SJSA1 (cell line): ENCODE data around the gene PPP1R1B. TPM values are rescaled to one million over a fixed set of nuclear protein-coding genes. Genes with fewer than 3 reads are reported as not detected.

ENCODE experiments used
- DNase-seq, 2 experiments: peaks; one replicate each; pipeline ENCODE4 v3.0.0-alpha.2; 2015 to 2020; ENCODE audit warnings: low spot score in 2 of 2, low read depth in 1 of 2
- H3K27ac ChIP-seq: fragments of 250-450 bp; sonication (Bioruptor Pico); 2 replicates; pipeline ENCODE4 v1.5.1; 2020; ENCODE audit warnings: mild to moderate bottlenecking, moderate library complexity
- H3K27me3 ChIP-seq: fragments of 250-450 bp; sonication (Bioruptor Pico); replicated peaks from 2 replicates; pipeline ENCODE4 v1.5.1; 2020; ENCODE audit warnings: mild to moderate bottlenecking, moderate library complexity
- H3K36me3 ChIP-seq: fragments of 250-450 bp; sonication (Bioruptor Pico); 2 replicates; pipeline ENCODE4 v1.5.1; 2020; ENCODE audit warnings: mild to moderate bottlenecking
- H3K4me1 ChIP-seq: fragments of 250-450 bp; sonication (Bioruptor Pico); replicated peaks from 2 replicates; pipeline ENCODE4 v1.6.1; 2021; ENCODE audit warnings: mild to moderate bottlenecking
- H3K4me3 ChIP-seq: fragments of 250-450 bp; sonication (Bioruptor Pico); 2 replicates; pipeline ENCODE4 v1.5.1; 2020; ENCODE audit warnings: mild to moderate bottlenecking
- H3K9me3 ChIP-seq: fragments of 250-450 bp; sonication (Bioruptor Pico); replicated peaks from 2 replicates; pipeline ENCODE4 v1.5.1; 2020; ENCODE audit warnings: mild to moderate bottlenecking
- total RNA-seq: library from RNA; depleted of rRNA; stranded (reverse); fragments of >200 nt; shearing (Covaris generic); gene quantifications from 2 replicates; pipeline ENCODE4 v1.2.3, GENCODE V29; 2014

Gene PPP1R1B
- total RNA-seq, 1 experiment from 2014 or later, result not detected

DNA sequence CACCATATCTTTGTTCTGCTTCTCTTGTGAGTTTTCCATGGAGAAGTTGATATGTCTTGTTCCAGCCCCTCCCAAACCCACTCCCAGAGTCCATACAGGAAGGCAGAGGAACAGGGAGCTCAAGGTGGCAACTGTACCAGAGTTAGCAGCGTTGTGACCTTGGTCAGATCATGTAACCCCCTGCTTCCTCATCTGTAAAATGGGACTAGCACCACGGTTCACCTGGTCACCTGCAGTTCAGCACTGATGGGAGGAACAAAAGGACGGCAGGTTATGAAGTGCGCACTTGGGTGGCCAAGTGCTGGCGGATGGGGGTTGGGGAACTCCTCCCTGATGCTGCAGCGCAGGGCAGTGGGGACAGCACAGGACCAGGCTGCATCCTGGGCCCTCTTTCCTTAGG lies 11.3 kb upstream of the PPP1R1B start:
- Histone ChIP-seq H3K27me3 (peaks cover 48% of the 10 kb centered on the region), H3K36me3 (no peaks in the 10 kb centered on the region), H3K4me3 (no peak overlapping the region), H3K4me1 (peaks cover 10% of the 10 kb centered on the region), H3K9me3 (no peaks in the 10 kb centered on the region), H3K27ac (no peak overlapping the region)
- no peak for DNase-seq

DNA sequence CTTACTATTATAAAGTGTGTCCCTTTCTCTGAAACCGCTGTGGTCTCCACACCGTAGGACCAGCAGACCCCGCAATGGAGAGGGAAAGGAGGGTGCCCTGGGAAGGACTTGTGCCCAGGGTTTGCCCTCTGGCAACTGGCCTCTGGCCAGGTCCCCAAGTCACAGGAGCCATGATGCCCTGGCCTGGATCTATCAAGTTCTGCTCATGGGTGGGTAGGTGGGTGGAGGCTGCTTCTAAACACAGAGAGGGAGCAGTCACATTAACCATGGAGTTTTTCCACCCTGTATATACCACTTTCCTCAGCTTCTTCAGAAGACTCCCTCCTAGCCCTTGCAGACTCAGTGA lies 9.7 kb upstream of the PPP1R1B start:
- H3K36me3 ChIP-seq, result no peaks in the 10 kb centered on the region
- no peaks in the 10 kb centered on the region for H3K9me3 ChIP-seq
- H3K27ac ChIP-seq, result no peak overlapping the region
- H3K4me1 ChIP-seq, result peaks cover 11% of the 10 kb centered on the region
- no peak for DNase-seq
- H3K27me3 ChIP-seq, result peaks cover 38% of the 10 kb centered on the region
- no peak overlapping the region; the same call in 1 of the 2 replicates for H3K4me3 ChIP-seq

DNA sequence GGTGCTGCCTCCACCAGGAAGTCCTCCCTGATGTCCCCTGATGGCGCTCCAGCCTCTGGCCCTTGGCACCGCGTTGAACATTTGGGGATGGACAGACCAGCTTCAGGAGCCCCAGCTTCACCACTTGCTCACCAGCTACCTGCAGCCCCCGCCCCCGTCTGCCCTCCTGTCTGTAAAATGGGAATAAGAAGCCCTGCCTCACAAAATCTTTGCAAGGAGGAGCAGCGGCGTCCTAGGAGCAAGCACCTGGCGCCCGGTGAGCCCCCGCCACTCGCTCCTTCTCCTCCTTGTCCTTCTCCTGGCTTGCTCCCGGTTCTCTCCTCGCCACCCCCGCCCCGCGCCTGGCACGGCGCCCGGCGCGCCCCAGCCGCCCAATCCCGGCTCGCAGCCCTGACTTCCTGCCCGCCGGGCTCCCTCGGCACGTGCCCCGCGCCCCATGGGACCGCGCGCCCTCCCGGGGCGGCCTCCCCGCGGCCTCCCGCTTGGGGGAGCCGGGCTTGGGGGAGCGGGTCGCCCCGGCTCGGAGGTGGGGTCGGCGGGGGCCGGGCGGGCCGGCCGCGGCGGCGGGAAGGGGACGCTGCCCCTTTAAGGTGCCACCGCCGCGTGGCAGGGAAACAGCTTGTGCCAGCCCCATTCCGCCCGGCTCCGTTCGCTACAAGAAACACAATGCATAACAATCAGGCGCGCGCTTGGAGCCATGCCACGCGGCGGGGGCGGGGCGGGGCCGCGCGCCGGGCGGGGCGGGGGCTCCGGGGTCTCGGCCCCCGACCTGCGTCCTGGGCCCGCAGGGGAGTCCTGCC lies 9.1 kb upstream of the PPP1R1B start:
- Histone ChIP-seq H3K36me3 (no peaks in the 10 kb centered on the region), H3K9me3 (no peaks in the 10 kb centered on the region), H3K27ac (no peak overlapping the region), H3K27me3 (peaks cover 35% of the 10 kb centered on the region), H3K4me1 (peaks cover 14% of the 10 kb centered on the region), H3K4me3 (peak overlapping the region; percentile 44)
- peak in 1 of 2 experiments; percentile 59 for DNase-seq

DNA sequence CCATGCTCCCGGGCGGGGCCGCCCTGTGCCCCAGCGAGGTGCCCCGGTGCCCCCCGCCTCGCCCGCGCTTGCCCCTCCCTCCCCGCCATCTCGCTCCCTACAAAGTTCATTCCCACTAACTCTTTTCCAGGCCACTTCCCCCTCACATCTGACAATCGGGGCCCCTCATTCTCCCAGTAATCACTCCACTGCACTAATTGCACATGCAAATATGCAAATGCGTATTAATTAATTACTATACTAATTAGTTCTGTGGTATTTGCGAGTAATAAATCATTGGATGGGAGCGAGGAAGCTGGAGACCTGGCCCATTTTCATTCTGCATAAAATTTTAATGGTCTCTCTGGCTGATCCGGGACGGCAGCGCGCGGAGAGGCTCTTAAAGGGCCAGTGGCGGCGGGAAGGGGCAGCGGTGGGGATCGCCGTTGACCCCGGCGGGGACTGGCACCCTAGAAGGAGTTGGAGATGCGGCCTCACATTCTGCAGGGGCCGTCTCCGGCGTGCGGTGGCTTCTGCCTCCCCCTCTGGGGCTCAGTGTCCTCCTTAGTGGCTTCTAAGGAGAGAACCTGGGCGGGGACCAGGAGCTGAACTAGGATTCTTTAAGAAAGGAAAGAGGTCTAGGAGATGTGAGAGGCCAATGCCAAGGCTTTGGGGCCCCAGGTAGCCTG lies 8.4 kb upstream of the PPP1R1B start:
- no peaks in the 10 kb centered on the region for H3K36me3 ChIP-seq
- no peaks in the 10 kb centered on the region for H3K9me3 ChIP-seq

DNA sequence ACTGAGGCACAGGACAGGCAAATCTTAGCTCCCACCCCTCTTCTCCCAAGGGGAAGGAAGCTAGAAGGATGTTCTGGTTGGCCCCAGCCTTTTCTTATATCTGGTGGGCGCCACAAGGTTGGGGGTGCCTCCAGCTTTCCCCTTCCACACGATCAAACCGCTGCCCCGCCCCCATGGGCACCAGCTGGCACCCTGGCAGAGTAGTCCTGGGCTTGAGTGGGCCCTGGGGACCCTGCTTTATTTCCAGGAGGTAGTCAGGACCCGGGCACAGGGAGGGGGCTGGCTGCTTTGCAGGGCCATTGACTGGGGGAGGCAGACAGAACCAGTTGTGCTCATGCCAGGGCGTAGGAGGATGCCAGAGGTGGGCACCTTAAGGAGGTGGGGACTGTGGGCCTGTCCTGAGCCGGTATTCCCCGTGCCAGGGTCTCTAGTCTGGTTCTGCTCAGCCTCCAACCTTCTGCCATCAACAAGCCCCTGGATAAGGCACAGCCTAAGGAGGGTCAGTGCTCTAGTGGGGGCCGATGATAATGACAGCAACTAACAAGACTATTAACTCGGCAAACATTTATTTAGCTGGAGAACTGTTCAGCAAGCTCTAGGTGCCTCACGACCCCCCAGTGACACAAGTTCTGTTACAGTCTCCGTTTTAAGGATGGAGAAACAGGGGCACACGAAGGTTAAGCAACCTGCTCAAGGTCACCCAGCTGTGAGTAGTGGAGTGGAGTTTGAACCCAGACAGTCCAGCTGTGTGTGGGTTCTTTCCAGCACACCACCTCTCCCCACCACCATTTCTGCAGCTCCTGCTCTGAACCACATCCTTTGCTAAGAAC lies 7.6 kb upstream of the PPP1R1B start:
- H3K27me3 ChIP-seq, result peaks cover 32% of the 10 kb centered on the region
- no peaks in the 10 kb centered on the region for H3K36me3 ChIP-seq
- H3K4me3 ChIP-seq, result no peak overlapping the region
- no peak for DNase-seq
- no peak overlapping the region for H3K27ac ChIP-seq
- H3K4me1 ChIP-seq, result peaks cover 19% of the 10 kb centered on the region
- no peaks in the 10 kb centered on the region for H3K9me3 ChIP-seq

More for the DNA sequence above, 8.4 kb upstream of the PPP1R1B start:
- Histone ChIP-seq H3K27me3 (peaks cover 30% of the 10 kb centered on the region), H3K27ac (no peak overlapping the region), H3K4me1 (peaks cover 19% of the 10 kb centered on the region), H3K4me3 (peak overlapping the region; percentile 44)
- DNase-seq, result peak in 1 of 2 experiments; percentile 25

DNA sequence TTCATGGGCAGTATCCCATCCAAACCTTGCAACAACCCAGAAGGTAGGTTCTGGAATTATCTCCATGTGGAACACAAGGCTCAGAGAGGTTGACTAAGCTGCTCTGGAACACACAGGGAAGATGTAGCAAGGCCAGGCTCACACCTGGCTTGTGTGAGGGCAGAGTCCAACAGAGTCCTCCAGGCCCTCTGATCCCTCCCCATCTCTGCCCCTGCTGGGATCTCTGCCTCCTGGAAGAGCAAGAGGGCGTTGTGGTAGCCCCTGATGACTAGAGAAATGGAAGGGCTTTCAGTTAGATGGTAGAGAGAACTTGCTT lies 7.0 kb upstream of the PPP1R1B start:
- DNase-seq, result no peak
- Histone ChIP-seq H3K36me3 (no peaks in the 10 kb centered on the region), H3K9me3 (no peaks in the 10 kb centered on the region), H3K4me3 (no peak overlapping the region), H3K4me1 (peaks cover 19% of the 10 kb centered on the region), H3K27me3 (peaks cover 32% of the 10 kb centered on the region), H3K27ac (no peak overlapping the region)

DNA sequence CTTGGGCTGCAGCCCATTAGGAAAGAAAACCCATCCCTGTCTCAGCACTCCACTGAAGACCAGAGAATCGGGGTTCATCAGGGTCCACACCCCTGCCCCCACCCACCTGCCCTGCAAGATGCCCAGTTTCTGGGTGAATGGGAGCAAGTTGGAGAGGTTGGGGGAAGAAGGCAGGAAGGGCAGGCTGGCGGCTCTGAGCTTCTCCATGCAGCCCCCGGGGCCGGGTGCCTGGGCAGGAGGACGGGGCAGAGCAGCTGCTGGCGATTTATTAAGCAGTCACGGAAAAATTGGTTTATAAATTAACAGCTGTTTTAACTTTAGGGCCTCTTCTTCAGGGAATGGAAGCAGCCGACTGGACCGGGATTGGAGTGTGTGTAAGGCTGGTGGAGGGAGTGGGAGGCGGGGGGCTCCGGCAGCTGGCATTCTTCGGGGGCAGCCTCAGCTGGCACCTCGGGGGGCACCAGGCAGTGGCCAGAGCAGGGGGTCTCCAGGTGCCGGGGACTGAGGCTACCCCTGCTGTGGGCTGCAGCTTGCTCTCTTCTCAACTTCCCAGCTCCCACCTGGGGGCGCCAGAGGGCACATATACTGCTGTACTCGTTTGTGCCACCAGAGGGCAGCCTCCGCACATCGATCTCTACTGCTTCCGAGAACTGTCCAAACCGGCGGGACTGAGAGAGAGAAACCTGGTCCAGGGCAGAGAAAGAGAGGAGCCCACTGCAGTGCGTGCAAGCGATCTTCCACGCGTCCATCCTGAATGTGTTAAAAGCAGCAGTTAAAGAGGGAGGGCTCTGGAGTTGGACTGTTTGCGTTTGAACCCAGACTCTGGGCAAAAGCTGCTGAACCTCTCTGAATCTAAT lies 5.0 kb upstream of the PPP1R1B start:
- Histone ChIP-seq H3K9me3 (no peaks in the 10 kb centered on the region), H3K4me1 (peaks cover 19% of the 10 kb centered on the region), H3K36me3 (no peaks in the 10 kb centered on the region), H3K27ac (no peak overlapping the region), H3K4me3 (no peak overlapping the region), H3K27me3 (peaks cover 35% of the 10 kb centered on the region)
- DNase-seq, result peak; percentile 78 to 86

DNA sequence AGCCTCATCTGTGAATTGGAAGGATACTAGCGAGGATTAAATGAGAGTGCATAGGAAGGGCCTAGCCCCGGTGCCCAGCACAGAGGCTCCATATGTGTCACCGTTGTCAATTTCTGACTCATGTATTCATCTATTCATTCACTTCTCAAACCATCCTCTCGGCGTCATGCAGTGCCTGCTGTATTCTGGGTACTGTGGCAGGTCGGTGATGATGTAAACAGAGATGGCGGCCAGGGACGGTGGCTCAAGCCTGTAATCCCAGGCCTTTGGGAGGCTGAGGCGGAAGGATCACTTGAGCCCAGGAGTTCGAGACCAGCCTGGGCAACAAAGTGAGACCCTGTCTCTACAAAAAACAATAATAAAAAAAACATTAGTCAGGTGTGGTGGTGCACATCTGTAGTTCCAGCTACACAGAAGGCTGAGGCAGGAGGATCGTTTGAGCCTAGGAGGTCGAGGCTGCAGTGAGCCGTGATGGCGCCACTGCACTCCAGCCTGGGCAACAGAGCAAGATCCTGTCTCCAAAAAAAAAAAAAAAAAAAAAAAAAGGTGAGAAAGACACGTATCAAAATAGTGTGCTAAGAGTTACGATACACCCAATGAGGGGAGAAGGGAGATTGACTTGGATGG lies 4.3 kb upstream of the PPP1R1B start:
- no peak for DNase-seq
- Histone ChIP-seq H3K27ac (no peak overlapping the region), H3K9me3 (no peaks in the 10 kb centered on the region), H3K4me1 (peaks cover 15% of the 10 kb centered on the region), H3K27me3 (peaks cover 35% of the 10 kb centered on the region), H3K36me3 (no peaks in the 10 kb centered on the region), H3K4me3 (no peak overlapping the region)

DNA sequence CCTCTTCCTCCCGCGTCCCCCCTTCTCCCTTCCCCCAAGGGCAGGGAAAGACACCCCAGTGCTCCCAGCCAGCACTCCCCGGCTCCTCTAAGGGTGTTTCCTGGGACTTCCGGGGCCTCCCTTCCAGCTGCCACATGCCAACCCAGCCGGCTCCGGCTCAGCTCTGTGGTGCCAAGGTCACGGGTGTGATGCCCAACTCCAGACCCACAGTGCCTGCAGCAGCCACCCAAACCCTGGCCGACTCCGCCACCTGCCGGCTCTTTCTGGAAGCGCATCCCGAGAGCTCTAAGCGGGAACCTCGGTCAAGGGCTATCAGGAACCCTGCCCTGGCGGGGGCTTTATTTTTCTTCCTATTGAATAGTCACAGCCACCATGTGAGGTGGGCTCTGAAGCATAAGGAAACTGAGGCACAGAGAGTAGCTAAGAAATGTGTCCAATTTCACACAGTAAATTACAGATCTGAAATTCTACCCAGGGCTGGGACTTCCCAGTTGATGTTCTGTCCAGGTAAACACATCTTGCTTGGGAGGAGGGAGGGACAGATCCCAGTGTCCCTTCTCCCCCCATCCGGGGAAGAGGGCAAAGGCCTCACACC lies 3.3 kb upstream of the PPP1R1B start:
- H3K4me3 ChIP-seq, result no peak overlapping the region
- H3K27me3 ChIP-seq, result peaks cover 37% of the 10 kb centered on the region
- peak; percentile 50 to 78 for DNase-seq

DNA sequence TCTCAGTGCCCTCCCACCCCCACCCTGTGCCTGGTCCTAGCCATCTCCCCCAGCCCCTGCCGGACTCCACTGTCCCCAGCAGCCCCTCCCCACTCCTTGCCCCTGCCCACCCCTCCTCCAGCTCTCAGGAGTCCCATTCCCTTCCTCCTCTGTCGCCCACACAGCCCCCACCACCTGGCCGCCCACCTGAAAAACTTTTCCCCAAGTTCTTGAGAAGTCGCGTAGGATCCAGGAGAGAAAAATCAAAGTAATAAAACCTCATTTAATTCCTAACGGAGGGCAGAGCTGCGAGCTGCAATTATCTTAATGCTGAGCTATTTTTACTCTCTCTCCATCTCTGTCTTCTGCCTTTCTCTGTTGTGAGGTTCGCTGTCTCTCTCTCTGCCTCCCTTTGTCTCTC lies 2.4 kb upstream of the PPP1R1B start:
- no peak overlapping the region for H3K4me3 ChIP-seq
- H3K27me3 ChIP-seq, result peaks cover 34% of the 10 kb centered on the region
- no peaks in the 10 kb centered on the region for H3K9me3 ChIP-seq
- no peak overlapping the region for H3K27ac ChIP-seq
- peaks cover 8% of the 10 kb centered on the region for H3K4me1 ChIP-seq
- no peak for DNase-seq
- no peaks in the 10 kb centered on the region for H3K36me3 ChIP-seq

More for the DNA sequence above, 3.3 kb upstream of the PPP1R1B start:
- H3K27ac ChIP-seq, result no peak overlapping the region
- H3K36me3 ChIP-seq, result no peaks in the 10 kb centered on the region
- no peaks in the 10 kb centered on the region for H3K9me3 ChIP-seq
- H3K4me1 ChIP-seq, result peaks cover 11% of the 10 kb centered on the region

DNA sequence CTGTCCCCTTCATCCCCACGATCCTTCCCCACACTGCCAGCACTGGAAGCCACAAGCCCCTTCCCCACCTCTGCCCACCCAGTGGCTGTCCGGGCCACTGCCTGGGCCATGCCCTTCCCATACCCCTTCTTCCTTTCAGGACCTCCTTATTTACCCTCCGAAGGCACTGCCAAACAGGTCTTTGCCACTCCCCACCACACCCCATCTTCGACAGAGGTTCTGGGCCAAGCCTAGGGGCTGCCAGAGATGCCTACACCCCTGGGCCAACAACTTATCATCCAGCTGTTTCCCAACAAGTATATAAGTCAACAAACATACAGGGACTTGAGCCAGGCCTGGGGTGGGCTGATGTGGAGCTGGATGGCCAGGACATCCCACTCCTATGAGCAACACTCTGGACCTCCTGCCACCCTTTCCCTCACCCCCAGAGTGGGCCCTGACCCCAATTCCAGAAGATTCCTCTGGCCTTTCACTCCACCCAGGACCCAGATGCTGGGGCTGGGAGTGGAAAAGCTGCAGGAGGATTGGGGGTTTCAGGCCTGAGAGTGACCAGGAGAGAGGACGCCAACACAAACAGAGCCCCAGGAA lies 1.5 kb upstream of the PPP1R1B start:
- no peaks in the 10 kb centered on the region for H3K36me3 ChIP-seq
- peaks cover 8% of the 10 kb centered on the region for H3K4me1 ChIP-seq
- H3K27me3 ChIP-seq, result peaks cover 38% of the 10 kb centered on the region
- DNase-seq, result no peak
- no peaks in the 10 kb centered on the region for H3K9me3 ChIP-seq
- no peak overlapping the region for H3K27ac ChIP-seq
- H3K4me3 ChIP-seq, result no peak overlapping the region

DNA sequence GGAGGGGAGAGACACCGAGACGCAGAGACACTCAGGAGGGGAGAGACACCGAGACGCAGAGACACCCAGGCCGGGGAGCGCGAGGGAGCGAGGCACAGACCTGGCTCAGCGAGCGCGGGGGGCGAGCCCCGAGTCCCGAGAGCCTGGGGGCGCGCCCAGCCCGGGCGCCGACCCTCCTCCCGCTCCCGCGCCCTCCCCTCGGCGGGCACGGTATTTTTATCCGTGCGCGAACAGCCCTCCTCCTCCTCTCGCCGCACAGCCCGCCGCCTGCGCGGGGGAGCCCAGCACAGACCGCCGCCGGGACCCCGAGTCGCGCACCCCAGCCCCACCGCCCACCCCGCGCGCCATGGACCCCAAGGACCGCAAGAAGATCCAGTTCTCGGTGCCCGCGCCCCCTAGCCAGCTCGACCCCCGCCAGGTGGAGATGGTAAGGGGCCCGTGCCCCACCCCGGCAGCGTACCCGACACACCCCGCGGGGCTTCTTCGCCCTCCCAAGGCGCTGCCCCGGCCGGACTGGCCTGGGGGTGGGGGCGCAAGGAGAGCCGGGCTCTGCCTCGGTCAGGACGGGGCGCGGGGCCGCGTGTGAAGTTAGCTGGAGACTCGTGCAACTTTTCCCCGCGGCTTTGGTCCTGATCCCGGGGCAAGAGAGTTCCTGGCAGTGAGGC lies 427 bp downstream of the PPP1R1B start:
- Histone ChIP-seq H3K4me1 (peaks cover 7% of the 10 kb centered on the region), H3K36me3 (no peaks in the 10 kb centered on the region), H3K27ac (no peak overlapping the region), H3K4me3 (no peak overlapping the region), H3K9me3 (no peaks in the 10 kb centered on the region), H3K27me3 (peaks cover 47% of the 10 kb centered on the region)
- no peak for DNase-seq
